ENCODE measurements around the gene NPFF.

The NPFF gene

GRCh38 chr12:53513712-53514410 lies 6.6 kb upstream of the NPFF start:
- no peak for DNase-seq

GRCh38 chr12:53510181-53510812 lies 3.0 kb upstream of the NPFF start:
- DNase-seq = no peak

DNA sequence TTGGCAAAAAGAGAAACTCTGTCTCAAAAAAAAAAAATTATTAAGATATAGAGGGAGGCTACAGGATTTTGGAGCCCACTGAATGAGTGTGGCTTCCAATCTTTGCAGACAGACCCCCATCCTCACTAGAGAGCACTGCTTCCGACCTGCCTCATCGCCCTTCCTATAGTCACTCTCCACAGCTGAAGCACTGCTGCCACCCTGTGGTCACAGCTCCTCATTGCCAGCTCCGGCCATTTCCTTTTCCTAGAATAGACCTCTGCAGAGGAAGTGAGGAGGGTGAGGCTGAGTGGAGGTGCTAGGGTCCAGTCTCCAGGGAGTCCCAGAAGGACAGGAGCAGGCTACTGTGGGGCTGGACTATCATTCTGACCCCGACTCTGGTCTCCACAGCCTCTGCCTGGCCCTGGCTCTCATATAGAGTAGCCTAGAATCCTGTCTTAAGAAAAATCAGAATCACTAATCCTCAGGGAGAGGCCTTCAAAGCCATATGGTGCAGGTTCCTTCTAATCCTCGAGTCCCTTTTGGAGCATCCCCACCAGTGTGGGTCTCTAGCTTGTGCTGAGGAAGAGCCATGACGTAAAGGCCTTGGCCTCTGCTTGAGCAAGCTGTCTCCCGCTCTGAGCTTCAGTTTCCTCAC lies 1.4 kb upstream of the NPFF start:
- peak; percentile 87 for DNase-seq

- DNase-seq = no peak
Observed at GRCh38 chr12:53507603-53507885, 260 bp upstream of the NPFF start.

DNA sequence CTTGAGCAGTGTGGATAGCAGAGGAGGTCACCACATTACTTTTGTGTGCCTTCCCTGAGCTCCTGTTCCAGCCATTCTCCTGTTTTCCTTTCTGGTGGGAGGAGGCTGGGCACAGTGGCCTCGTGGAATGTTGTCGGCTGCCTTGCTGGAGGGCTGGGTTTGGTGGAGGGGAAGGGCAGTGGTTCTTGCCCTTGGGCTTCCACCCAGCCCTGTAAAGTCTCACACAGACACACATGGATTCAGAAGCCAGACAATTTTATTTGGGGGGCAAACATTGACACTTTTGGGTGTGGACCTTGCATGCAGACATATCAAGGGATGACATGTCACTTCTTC lies 866 bp downstream of the NPFF start:
- DNase-seq = no peak

DNA sequence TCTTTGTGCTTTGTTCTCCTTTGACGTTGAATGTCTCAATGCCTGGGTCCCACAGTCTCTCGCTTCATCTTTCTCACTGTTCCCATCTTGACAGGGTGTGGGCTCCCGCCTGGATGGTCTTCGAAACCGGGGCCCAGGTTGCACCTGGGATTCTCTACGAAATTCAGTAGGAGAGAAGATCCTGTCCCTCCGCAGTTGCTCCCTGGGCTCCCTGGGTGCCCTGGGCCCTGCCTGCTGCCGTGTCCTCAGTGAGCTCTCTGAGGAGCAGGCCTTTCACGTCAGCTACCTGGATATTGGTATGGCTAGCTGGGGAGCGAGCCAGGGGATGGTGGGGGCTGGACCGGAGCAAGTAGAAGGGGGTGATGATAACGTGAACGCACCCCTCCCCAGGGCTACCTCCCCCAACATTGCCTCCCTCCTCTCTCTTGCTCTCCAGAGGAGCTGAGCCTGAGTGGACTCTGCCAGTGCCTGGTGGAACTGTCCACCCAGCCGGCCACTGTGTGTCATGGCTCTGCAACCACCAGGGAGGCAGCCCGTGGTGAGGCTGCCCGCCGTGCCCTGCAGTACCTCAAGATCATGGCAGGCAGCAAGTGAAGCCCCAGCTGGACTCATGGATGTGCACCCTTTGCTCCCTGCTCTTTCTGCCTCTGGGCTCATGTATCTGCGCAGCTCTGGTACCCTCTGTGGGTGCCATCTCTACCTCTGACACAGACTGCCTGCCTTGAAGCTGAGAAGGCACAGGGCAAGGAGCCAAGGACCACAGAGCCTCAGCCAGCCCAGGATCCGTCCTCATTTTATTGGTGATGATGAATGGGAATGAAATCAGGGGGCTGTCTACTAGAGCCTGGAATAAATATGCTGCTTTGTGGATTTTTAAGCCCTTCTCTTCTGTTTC lies 1.5 kb downstream of the NPFF start:
- DNase-seq = no peak

DNA sequence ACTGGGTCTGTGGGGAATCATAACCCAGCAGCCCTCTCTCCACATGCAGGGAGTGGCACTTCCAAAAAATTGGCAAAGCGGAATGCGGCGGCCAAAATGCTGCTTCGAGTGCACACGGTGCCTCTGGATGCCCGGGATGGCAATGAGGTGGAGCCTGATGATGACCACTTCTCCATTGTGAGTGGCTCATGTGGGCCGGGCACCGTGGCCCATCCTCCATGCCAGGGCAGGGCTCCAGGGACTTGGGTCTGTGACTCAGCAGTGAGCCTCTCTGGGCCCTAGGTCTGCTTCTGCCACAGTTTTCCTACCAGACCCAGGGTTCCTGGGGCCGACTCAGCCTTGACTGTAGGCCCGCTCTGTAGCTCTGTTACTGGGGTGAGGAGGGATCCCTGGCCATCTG lies 2.2 kb downstream of the NPFF start:
- no peak for DNase-seq

DNA sequence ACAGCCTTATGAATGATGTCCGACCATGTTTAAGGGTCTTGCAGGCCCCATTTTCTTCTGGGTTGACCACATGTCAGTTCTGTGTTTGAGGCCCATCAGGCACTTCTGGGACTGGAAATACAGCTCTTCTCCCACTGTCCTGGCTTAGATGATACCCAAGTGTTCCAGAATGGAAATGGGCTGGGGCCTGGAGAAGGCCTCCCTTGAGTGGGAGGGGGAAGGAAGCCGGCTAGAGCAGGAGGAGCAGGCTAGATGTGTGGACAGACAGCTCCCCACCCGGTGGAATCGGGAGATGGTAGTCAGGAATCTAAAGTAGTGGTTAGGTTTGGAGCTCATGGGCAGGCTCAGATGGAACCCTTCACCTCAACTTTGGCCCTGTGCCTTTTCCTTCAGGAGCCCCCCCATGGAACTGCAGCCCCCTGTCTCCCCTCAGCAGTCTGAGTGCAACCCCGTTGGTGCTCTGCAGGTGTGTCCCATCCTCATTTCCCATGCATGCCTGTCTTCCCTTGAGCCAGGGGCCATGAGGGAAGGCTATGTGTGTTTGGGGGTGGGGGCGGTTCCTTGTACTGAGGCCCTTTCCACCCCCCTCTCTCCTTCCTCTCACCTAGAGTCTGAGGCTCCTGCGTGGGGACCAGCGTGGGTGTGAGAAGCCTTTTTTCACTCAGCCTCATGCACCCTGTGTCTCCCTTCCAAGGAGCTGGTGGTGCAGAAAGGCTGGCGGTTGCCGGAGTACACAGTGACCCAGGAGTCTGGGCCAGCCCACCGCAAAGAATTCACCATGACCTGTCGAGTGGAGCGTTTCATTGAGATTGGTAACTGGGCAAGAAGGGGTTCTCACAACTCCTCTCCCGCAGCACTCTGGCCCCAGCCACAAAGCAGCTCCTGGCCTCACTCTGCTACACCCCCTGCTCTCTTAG lies 3.0 kb downstream of the NPFF start:
- DNase-seq = peak; percentile 36

GRCh38 chr12:53502983-53503728 lies 4.1 kb downstream of the NPFF start:
- DNase-seq = peak; percentile 37

DNA sequence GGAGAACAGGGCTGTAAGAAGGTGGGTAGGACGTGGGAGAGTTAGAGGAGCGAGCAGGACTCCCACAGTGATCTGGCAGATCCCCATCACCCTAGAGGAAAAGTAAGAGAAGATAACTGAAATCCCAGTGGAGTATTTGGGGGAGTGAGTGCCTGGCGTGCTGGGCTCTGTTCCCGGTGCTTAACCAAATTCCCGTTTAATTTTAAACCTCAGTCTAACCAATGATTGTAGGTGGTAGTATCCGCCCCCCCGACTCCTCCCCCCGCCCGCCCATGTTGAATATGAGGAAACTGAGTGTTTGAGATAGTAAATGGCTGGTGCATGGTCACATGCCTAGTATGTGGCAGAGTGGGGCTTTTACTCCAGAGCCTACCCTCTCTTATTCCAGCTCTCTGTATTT lies 5.0 kb downstream of the NPFF start:
- DNase-seq = peak; percentile 37

DNA sequence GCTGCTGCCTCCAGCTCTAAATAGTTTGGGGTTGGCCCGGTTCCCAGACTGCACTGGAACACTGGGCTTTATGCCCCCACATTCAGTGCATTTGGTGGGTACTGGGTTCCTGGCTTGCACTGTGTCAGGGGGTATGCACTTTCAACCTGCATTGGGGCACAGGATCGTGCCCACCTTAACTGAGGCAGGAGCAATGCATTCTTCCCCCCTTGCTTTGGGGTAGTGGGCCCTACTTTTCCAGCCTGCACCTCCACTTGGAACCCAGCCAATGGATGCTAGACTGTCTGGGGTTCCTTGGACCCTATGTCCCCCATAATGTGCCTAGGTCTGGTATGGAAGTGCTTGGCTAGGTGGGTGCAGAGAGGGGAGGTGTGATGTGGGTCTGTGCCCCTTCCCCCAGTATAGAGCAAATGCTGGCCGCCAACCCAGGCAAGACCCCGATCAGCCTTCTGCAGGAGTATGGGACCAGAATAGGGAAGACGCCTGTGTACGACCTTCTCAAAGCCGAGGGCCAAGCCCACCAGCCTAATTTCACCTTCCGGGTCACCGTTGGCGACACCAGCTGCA lies 5.6 kb downstream of the NPFF start:
- no peak for DNase-seq

GRCh38 chr12:53500776-53501614 lies 6.3 kb downstream of the NPFF start, which contains the start of gene TARBP2:
Gene TARBP2, plus strand, starts transcription at chr12:53501283. Its CDS starts 126 bp downstream, at chr12:53501409.
- DNase-seq = peak; percentile 98

DNA sequence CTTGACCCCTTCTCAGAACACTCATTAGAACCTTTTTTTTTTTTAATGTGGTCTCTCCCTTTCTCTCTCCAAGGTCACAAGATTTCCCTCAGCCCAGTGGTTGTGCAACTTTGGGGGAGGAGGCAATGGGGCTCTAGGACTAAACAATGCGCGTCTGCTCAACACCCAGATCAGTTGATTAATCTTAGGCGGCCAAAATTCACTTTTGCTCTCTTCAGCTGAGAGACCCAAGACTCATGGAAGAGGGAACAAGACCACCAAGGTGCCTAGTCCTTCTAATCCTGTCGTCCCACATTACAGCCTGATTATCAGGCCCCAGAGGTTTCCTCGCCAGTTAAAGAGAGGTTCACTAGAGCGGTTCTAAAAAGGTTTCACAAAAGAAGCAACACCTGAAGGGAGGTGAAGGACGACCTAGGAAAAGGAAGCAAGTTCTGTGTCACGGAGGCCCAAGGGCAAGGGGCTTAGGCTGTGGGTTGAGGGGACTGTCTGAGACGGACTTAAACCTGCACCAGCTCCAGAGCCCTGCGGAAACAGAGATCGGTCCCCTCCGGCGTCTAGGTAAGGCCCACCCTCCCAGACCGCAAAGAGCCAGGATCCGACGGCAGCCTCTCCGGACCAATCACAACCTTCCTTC lies 7.0 kb downstream of the NPFF start:
- DNase-seq = no peak

DNA sequence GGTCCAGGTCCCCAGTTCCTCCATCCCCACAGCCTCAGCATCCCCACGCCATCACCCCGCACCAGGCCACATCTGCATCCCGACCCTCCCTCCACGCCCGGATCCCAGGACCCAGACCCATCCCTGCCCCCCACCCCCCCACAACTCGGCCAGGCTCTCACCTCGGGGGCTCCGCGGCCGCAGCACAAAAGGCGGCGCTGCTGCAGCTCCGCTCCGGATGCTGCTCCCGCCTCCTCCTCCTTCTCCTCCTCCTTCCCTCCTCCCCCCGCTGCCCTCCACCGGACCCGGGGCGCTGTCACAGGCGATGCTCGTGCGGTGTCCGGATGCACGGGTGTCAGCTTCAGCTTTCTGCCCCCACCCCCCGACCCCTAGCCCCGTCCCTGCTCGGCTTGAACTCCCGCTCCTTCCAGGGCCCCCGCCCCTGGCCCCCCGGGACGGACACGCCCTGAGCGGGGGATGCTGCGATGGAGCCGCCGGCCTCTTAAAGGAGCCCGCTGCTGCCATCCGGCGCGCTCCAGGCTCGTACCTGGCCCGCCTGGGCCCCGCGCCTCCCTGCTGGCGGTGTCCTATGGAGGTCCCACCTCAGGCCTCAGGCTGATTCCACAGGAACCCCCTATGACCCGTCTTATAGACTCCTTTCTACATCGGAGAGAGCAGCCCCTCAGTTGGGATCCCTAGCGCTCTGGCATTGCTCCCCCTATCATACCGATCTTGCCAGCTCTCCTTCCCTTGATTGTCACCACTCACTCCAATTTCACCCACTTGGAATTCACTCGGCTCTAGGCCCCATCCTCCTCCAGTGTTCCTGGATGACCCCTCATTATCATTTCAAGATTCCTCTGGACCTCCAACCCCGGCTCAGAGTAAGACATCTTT lies 7.8 kb downstream of the NPFF start, which contains the start of gene MAP3K12:
Gene MAP3K12, minus strand, starts transcription at position 193 of the 876 bp plus-strand sequence. CDS start 12,067 bp downstream, outside the sequence.
- DNase-seq = peak; percentile 83

- DNase-seq = no peak
Observed at GRCh38 chr12:53498235-53498630, 9.1 kb downstream of the NPFF start.

GRCh38 chr12:53497461-53497860 lies 9.8 kb downstream of the NPFF start:
- no peak for DNase-seq

GRCh38 chr12:53496752-53497032 lies 10.6 kb downstream of the NPFF start:
- no peak for DNase-seq

- DNase-seq = no peak
Observed at GRCh38 chr12:53495903-53496751, 11.2 kb downstream of the NPFF start.

Measured in right forelimb (tissue), 1 donor.